Measurements from ENCODE around the gene SPATA25. TPM values are rescaled to one million over a fixed set of nuclear protein-coding genes. Genes with fewer than 3 reads are reported as not detected.
"Not testable (repeated sequence)": the region's sequence is repeated elsewhere in the genome, so short reads cannot be mapped to it uniquely, and the experiment has no call there.

SPATA25 gene
- total RNA-seq, 1 donor, result 2.1 TPM

DNA sequence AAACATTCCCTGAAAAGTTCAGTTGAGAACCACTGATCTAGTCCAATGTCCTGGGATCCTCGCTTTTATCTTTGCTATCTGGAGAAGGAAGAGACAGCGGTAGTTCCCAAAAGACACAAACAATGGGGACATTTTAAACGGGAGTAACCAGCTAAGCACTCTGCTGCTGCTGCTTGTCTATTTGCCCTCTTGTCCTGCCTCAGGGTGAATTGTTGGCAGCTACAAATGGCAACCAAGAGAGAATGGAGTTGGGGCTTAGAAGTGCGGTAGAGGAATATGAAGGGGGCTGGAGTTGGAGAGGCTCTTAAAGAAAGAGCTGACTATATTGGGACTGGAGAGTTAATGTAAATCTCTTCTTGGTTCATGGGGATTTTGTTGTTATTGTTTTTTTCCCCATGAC lies 12.8 kb downstream of the SPATA25 start:
- H3K4me3 ChIP-seq (ENCODE audit: low read depth, low read length), result no peak overlapping the region
- no peak for DNase-seq (ENCODE audit: low read depth)
- TF ChIP-seq, protein P1, sequence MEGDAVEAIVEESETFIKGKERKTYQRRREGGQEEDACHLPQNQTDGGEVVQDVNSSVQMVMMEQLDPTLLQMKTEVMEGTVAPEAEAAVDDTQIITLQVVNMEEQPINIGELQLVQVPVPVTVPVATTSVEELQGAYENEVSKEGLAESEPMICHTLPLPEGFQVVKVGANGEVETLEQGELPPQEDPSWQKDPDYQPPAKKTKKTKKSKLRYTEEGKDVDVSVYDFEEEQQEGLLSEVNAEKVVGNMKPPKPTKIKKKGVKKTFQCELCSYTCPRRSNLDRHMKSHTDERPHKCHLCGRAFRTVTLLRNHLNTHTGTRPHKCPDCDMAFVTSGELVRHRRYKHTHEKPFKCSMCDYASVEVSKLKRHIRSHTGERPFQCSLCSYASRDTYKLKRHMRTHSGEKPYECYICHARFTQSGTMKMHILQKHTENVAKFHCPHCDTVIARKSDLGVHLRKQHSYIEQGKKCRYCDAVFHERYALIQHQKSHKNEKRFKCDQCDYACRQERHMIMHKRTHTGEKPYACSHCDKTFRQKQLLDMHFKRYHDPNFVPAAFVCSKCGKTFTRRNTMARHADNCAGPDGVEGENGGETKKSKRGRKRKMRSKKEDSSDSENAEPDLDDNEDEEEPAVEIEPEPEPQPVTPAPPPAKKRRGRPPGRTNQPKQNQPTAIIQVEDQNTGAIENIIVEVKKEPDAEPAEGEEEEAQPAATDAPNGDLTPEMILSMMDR (IDR thresholded peaks at IDR 0.05; ENCODE audit: insufficient read depth, low read length), result no peak

DNA sequence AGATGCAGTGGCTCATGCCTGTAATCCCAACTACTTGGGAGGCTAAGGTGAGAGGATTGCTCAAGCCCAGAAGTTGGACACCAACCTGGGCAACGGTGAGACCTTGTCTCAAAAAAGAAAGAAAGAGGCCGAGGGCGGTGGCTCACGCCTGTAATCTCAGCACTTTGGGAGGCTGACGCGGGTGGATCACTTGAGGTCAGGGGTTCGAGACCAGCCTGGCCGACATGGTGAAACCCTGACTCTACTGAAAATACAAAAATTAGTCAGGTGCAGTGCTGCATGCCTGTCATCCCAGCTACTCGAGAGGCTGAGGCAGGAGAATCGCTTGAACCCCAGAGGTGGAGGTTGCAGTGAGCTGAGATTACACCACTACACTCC lies 13.3 kb downstream of the SPATA25 start:
- not testable (repeated sequence) for H3K4me3 ChIP-seq (ENCODE audit: low read depth, low read length); DNase-seq (ENCODE audit: low read depth)

DNA sequence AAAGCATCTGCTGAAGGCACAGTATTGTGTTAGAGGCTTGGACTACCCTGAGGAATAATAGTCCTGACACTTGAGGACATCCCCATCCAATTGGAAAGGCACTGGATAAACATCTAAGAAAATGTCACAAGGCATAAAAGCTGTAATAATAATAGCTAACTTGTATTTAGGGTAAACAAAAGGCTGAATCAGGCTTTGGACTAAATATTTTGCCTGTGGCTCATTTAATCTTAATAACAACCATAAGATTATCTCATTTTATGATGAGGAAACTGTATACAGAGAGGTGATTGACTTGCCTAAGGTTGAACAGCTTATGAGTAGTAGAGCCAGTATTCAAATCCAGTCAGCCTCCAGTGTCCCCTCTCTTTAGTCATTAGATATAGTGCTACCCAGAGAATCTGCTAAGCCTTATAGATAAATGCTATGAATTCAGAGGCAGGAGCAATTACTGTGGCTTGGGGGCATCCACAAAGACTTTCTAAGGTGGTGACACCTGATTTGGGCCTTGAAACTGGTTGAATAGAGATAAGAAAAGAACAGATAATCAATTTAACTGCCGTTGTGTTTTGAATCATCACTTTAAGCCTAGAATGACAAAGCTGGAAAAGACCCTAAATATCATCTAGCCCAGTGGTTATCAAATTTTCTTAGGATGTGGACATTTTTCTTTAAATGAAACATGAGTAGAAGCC lies 13.9 kb downstream of the SPATA25 start:
- TF ChIP-seq, protein P1 (IDR thresholded peaks at IDR 0.05; ENCODE audit: insufficient read depth, low read length), result no peak
- H3K4me3 ChIP-seq (ENCODE audit: low read depth, low read length), result no peak overlapping the region
- DNase-seq (ENCODE audit: low read depth), result no peak

DNA sequence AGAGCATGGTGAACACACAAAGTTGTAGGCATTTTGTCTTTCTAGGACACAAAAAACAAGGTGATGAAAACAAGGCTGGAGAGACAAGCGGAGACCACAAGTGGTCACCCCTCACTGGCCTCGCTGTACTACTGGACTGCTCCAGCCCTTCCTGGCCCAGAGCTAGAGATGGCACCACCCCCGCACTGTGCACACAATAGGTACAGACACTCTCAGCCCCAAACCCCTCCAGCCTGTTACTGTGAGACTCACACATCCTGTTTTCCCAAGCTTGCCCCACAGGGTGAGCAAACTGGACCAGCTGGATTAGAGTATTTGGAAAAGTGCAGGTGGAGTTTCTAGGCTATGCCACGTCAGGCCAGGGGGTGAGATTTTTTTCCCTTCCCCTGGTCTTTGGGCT lies 14.8 kb downstream of the SPATA25 start:
- H3K4me3 ChIP-seq (ENCODE audit: low read depth, low read length), result no peak overlapping the region
- TF ChIP-seq, protein P1 (IDR thresholded peaks at IDR 0.05; ENCODE audit: insufficient read depth, low read length), result no peak
- no peak for DNase-seq (ENCODE audit: low read depth)

DNA sequence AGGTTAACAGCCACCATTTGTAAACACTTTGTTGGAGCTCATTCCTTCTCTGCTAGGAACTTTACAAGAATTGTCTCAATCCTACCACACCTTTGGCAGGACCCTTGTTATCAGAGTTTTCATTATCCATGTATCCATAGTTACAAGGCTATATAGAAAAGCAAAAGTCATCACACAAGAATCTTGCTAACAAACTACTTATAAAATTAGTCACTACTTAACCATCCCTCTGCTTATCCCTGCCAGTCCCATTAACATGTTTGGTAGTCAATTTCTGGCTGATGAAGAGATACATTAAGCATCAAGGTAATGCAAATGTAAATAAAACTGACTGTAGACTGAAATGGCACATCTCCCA lies 19.6 kb downstream of the SPATA25 start:
- peak; percentile 72 for DNase-seq (ENCODE audit: low read depth)
- TF ChIP-seq, protein P1 (IDR thresholded peaks at IDR 0.05; ENCODE audit: insufficient read depth, low read length), result no peak
- H3K4me3 ChIP-seq (ENCODE audit: low read depth, low read length), result no peak overlapping the region

DNA sequence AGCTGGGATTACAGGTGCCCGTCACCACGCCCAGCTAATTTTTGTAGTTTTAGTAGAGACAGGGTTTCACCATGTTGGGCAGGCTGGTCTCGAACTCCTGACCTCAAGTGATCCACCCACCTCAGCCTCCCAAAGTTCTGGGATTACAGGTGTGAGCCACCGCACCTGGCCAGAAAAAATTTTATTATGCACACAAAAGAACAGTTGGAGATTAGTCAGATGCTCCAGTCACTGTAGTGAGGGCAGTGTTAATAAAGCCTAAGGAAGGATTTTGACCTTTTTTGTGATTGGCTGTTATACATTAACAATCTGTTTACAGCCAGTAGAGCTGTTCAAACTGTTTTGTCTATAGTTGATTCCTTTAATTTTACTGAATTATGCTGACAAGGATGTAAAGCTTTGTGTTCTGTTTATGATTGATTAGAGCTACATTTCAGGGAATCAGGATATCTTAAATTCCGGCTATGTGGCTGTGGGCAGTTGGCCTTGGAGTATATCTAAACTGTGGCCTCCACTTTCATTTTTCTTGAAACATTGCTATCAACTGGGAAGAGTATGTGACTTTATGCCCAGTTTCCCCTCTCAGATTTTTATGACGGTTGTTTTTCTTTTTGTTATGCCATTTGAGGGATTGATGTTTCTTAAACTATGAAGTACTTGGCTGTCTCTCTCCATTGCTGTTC lies 20.1 kb downstream of the SPATA25 start:
- DNase-seq (ENCODE audit: low read depth), result no peak
- no peak overlapping the region for H3K4me3 ChIP-seq (ENCODE audit: low read depth, low read length)
- TF ChIP-seq, protein P1 (IDR thresholded peaks at IDR 0.05; ENCODE audit: insufficient read depth, low read length), result no peak

DNA sequence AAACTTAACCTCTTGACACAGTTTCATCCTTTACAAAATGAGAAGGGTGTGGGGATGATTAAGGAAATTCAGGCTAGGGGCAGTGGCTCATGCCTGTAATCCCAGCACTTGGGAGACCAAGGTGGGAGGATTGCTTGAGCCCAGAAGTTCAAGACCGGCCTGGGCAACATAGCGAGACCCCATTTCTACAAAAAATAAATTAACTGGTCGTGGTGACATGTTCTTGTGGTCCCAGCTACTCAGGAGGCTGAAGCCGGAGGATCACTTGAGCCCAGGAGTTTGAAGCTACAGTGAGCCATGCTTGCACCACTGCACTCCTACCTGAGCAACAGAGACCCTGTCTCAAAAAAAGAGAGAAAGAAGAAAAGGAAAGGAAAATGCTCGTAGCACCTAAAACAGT lies 21.0 kb downstream of the SPATA25 start:
- TF ChIP-seq, protein P1 (IDR thresholded peaks at IDR 0.05; ENCODE audit: insufficient read depth, low read length), result no peak
- no peak overlapping the region for H3K4me3 ChIP-seq (ENCODE audit: low read depth, low read length)
- DNase-seq (ENCODE audit: low read depth), result no peak
